Measurements from ENCODE around the gene ANKS1A. TPM values are rescaled to one million over a fixed set of nuclear protein-coding genes. Genes with fewer than 3 reads are reported as not detected.
"Not testable (repeated sequence)": the region's sequence is repeated elsewhere in the genome, so short reads cannot be mapped to it uniquely, and the experiment has no call there.

ANKS1A gene, protein sequence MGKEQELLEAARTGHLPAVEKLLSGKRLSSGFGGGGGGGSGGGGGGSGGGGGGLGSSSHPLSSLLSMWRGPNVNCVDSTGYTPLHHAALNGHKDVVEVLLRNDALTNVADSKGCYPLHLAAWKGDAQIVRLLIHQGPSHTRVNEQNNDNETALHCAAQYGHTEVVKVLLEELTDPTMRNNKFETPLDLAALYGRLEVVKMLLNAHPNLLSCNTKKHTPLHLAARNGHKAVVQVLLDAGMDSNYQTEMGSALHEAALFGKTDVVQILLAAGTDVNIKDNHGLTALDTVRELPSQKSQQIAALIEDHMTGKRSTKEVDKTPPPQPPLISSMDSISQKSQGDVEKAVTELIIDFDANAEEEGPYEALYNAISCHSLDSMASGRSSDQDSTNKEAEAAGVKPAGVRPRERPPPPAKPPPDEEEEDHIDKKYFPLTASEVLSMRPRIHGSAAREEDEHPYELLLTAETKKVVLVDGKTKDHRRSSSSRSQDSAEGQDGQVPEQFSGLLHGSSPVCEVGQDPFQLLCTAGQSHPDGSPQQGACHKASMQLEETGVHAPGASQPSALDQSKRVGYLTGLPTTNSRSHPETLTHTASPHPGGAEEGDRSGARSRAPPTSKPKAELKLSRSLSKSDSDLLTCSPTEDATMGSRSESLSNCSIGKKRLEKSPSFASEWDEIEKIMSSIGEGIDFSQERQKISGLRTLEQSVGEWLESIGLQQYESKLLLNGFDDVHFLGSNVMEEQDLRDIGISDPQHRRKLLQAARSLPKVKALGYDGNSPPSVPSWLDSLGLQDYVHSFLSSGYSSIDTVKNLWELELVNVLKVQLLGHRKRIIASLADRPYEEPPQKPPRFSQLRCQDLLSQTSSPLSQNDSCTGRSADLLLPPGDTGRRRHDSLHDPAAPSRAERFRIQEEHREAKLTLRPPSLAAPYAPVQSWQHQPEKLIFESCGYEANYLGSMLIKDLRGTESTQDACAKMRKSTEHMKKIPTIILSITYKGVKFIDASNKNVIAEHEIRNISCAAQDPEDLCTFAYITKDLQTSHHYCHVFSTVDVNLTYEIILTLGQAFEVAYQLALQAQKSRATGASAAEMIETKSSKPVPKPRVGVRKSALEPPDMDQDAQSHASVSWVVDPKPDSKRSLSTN
- 43.2 TPM for total RNA-seq

DNA sequence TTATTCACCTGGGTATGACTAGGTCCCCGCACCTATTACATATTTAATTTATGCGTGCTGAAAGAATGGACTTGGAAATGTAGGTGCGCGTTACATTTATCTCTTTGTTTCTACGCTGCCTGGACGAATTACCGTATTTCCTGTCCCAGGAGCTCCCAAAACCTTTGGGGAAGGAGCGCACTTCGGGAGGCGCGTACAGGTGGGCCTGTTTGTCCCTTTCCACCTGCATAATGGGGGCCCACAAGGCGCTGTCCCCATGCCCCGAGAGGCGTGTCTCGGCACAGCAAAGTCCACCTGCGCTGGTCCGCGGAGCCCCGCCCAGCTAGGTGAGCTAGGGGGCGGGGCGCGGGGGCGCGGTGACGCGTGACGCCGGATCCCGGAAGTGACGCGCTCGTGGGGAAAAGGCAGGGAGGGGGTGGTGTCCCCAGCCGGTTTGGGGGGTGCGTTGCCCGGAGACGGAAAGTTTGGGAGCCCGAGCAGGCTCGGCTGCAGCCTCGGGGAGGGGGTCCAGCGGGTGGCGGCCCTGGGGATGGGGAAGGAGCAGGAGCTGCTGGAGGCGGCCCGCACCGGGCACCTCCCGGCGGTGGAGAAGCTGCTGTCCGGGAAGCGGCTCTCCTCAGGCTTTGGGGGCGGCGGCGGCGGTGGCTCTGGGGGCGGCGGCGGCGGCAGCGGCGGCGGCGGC lies at the start of gene ANKS1A:
Gene ANKS1A, plus strand, starts transcription at position 382 of the 682 bp plus-strand sequence. Its CDS starts 148 bp downstream, at position 530.
- peak; percentile 87 for DNase-seq (ENCODE audit: low spot score)

DNA sequence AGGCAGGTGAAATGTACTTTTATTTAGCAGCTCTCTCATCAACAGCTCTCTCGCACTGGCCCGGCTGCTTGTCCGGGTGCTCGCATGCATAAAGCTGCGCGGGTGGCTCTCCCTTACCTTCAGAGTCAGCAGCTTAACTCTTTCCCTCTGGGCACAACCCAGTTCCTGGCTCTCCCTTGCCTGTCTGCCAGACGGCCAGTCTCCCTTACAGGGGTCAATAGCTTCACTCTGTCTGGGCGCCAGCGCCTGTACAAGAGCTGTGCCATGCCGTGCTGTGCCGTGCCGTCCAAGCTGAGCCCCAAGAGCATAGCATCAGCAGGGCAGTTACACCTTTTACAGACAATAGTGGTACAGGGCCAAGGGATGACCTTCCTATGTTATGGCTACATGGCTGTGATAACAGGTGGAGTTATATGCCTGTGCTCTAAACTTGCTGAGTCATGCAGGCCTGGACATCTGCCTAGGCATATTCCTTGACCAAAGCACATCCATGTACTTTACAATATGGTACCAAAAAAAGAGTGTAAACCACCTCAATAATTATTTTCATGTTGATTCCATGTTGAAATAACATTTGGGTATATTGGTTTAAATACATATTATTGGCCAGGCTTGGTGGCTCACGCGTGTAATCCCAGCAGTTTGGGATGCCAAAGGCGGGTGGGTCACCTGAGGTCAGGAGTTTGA lies 49.2 kb upstream of the ANKS1A start:
- DNase-seq (ENCODE audit: low spot score): no peak

DNA sequence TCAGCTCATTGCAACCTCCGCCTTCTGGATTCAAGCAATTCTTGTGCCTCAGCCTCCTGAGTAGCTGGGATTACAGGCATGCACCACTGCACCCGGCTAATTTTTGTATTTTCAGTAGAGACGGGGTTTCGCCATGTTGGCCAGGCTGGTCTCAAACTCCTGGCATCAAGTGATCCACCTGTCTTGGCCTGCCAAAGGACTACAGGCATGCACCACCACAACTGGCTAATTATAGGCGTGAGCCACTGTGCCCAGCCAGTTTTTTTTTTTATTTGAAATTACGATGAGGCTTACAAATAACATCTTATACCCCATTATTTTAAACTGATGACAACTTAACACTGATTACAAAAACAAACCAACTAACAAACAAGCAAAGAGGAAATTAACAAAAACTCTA lies 40.0 kb upstream of the ANKS1A start:
- not testable (repeated sequence) for DNase-seq (ENCODE audit: low spot score)

DNA sequence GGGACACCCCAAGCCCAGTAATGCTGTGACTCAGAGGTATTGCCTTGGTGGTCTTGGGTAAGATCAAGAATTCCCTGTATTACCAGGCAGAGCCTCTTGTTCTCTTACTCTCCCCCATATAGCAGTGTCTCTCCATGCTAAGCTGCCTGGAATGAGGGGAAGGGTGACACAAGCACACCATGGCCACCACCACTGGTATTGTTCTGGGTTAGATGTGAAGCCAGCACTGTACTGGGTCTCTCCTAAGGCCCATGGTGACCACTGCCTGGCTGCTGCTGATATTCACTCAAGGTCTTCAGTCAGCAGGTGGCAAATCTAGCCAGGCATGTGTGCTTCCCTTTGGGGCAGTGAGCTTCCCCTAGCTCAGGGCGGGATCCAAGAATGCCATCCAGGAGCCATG lies 37.7 kb upstream of the ANKS1A start:
- no peak for DNase-seq (ENCODE audit: low spot score)

DNA sequence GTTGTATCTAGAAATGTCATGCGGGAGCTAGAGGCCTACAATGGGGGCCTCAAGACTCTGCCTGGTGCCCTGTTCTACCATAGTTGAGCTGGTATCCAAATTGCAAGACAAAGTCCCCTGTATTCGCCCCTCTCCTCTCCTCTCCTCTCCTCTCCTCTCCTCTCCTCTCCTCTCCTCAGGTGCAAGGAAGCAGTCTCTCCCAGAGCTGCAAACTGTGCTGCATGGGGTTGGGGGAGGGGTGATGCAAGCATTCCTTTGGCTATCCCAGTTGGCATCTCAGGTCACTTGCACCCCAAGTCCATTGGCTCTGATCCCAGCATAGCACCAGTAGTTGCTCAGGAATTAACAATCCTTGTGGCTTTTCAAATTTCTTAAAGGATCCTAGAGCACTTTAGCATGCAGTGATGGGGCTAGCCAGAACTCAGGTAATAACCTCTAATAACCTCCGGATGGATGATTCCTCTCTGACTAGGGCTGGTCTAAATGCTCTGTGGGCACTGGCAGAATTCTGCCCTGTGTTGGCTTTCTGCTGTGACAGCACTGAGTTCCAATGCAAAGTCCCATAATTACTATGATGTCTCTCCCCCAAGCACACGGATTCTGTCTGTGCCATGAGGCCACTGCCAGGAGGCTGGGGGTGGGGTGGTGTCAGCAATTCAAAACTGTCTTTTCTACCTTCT lies 36.5 kb upstream of the ANKS1A start:
- no peak for DNase-seq (ENCODE audit: low spot score)

DNA sequence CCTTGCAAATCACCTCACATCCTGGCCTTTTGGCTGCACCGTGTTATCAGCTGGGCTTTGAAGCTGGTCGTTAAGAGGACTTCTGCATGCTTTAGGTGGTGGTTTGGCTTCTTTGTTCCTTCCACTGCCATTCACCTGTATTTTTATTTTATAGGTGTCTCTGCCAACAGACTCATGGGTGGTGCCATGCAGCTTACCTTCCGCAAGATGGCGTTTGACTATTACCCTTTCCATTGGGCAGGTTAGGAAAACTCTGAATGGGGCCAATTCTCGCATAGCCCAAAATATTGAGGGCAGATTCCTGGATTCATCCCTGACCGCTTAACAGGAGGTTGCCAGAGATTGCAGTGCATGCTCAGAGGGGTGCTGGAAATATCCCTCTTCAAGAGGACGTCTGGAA lies 33.6 kb upstream of the ANKS1A start:
- no peak for DNase-seq (ENCODE audit: low spot score)

DNA sequence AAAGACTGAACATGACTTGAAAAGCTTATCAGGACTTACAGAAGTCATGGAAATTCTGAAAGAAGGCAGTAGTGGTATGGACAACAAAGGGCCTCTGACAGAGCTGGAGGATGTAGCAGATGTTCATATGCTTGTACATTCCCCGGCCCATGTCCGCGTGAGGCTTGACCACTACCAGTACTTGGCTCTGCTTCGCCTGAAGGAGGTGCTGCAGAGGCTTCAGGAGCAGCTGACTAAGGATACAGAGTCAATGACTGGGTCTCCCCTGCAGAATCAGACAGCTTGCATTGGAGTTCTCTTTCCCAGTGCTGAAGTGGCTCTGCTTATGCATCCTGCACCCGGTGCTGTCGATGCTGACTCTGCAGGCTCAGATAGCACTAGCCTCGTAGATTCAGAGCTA lies 30.4 kb upstream of the ANKS1A start:
- DNase-seq (ENCODE audit: low spot score): no peak

DNA sequence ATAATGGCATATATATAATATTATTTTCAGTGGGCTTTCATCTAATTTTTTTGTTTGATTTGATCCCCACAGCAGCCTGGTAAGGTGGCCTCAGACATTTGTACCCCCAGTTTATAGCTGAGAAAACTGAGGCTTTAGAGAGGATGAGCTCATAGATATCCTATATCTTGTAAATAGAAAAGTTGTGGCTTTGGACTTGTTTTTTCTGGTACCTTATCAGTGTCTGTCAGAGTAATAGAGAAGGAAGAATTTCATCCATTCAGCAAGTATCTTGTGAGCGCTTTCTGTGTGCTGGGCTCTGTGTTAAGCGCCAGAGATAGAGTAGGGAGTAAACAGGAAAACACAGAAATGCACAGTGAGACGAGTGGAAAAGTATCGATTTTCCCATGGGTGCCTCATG lies 29.1 kb upstream of the ANKS1A start:
- DNase-seq (ENCODE audit: low spot score): no peak

DNA sequence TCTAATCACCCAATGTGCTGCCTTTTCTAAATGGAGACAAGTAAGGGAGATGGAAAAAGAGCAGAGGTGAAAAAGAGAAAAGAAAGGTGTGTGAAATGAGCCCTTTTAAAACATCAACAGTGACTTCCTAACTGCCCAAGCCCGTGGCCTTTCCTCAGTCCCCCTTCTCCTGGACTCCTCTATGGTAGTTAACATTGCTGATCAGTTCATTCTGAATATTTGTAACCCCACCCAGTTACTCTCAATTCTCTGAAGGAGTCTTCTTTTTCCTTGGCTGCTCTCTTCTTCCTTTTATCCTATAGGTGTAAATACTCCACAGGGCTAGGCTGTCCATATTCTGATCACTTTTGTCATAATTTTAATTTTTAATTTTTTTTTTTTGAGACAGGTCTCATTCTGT lies 28.3 kb upstream of the ANKS1A start:
- DNase-seq (ENCODE audit: low spot score): no peak

DNA sequence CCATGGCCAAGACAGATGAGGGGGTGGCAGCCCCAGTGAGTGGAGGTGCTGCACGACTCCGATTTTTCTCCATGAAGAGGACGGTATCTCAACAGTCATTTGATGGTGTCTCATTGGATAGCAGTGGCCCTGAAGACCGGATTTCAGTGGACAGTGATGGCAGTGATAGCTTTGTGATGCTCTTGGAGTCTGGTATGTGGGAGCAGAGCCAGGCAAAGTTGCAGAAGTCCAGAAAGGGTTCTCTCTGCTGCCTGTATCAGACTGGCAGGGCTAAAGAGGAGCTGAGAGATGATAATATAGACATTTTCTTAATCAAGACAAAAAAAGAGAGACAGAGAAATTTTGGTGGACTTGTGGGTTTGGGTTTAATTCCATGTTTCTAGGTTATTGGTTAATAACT lies 25.0 kb upstream of the ANKS1A start:
- no peak for DNase-seq (ENCODE audit: low spot score)

DNA sequence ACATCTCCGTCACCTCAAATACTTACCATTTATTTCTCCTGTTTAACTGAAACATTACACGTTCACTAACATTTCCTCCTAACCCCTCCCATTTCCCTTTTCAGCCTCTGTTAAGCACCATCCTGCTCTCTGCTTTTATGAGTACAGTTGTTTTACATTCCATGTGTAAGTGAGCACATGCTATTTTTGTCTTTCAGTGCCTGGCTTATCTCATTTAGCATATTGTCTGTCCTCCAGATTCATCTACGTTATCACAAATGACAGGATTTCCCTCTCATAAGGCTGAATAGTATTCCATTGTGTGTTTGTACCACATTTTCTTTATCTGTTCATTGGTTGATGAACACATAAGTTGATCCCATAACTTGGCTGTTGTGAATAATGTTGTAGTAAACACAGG lies 23.9 kb upstream of the ANKS1A start:
- no peak for DNase-seq (ENCODE audit: low spot score)

DNA sequence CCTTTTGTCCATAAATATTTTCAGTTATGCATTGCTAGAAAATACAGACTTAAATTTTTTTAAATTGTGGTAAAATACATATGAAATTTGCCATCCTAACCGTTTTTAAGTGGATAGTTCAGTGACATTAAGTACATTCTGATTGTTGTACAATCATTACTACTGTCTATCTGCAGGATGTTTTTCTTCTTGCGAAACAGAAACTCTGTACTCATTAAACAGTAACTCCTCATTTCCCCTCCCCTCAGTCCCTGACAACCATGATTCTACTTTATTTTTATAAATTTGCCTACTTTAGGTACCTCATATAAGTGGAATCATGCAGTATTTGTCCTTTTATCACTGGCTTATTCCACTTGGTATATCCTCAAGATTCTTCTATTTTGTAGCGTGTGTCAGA lies 22.5 kb upstream of the ANKS1A start:
- DNase-seq (ENCODE audit: low spot score): no peak

DNA sequence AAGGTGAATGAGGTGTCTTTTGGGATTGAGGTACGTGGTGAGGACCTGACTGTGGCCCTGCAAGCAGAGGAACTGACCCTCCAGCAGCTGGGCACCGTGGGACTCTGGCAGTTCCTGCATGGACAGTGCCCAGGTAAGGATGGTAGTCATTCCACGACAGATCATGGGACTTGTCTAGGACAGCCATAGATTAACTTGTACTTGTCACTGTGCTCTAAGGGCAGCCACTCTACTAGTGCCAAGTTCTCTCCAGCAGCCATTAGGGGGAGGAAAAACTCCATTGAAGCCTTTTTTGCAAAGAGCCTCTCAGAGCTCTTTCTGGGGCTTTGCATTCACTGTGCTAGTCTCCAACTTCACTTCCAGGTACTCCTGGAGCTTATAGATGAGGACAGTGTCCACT lies 21.6 kb upstream of the ANKS1A start:
- DNase-seq (ENCODE audit: low spot score): no peak

DNA sequence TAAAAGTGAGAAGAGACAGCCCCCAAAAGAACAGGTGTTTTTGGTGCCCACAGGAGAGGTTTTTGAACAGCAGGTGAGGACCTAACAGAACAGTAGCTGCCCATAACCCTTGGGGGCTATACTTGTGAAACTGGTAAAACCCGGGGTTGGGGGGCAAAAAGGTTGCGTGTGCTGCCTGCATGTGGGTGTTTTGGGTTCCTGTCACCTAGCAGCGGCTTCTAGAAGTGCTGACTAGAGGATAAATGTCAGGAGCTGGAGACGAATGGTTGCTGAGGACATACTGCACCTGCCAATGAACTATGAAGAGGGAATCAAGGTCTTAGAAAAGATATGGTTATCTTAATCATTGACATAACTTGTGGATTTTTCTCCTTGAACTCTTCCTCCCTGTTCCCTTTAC lies 17.2 kb upstream of the ANKS1A start:
- no peak for DNase-seq (ENCODE audit: low spot score)

DNA sequence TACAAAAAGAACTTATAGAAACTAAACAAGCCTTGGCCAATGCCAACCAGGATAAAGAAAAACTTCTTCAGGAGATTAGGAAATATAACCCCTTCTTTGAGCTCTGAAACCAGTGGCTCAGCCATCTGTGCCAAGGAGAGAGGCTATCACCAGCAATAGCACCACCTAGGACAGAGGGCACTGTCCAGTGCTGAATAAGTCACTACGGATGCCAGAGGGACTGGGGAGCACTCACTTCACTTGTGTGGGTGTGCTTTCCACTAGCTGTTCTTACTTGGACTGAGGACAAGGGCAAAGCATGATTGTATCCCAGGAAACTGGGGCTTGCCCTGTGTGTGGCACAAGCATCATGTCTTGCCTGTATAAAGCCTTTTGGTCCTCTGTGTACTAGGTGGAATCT lies 16.7 kb upstream of the ANKS1A start:
- no peak for DNase-seq (ENCODE audit: low spot score)

DNA sequence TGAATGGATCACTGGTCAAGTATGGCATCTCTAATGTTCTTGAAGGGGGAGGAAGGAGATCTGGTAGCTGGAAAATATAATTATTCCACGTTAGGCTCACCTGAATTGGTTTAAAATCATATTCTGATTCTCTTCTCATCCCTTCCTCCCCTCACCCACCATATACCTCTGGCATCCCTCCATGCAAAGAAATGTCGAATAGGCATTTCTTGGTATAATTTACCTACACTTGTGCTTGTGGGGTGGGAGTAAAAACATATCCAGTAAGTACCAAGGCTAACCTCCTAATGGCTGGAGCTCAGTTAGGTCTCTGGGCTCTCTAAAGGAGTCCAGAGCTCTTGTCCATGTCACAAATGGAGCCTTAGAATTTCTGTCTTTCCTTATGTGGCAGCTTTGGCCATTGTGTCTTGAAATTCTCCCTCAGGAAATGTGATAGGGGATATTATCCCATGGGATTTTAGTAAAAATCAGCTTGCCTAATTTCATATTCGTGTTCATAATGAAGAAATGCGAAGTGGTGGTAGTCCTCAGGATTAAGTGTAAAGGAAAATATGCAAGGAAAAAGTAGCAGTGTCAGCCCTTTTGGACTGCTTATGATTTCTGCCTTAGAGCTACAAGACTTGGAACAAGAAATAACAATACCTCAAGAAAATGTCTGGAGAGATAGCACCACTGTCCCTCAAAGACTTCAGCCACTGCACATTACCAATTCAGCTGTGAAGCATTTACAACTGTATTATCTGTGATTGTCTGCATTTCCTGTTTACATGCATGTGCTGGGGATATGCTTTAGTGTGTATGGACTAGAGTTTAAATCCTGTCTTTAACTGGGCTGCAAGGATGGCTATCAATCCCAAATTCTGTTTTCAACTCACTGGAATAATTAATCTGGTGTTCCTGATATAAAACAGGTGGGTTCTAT lies 13.5 kb upstream of the ANKS1A start:
- DNase-seq (ENCODE audit: low spot score): no peak

DNA sequence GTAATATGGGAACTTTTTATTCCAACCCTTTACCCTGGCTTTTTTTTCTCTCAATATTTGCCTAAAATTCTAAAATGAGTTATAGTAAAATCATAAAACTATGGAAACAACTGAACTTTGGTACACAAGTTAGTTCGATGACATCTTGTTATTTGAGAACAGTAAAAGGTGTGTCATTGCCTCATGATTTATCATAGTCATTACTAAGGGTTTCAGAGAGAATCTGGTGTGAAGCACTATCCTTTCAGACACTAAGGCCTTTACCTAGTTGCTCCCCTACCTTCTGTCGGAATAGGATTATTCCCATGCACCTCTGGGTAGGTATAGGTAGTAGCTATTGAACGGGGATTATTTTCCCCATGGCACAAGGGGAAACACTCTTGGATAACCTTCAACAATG lies 12.6 kb upstream of the ANKS1A start:
- DNase-seq (ENCODE audit: low spot score): no peak

DNA sequence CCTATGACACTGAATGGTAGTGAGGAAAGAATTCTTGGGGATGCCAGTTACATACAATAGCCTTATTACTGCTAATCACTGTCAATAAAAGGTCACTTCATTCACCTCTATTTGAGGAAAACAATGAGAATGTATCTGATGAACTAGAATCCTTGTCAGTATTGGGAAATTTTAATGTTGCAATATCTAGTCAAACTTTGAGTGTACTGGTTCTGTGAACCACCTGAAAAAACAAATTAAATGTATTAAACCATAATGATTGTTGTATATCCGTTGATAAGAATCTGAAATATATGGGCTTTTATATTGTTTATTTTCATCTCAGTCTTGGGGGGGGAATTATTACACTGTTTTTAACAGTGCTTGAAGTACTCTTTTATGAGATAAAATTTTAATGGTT lies 11.8 kb upstream of the ANKS1A start:
- DNase-seq (ENCODE audit: low spot score): no peak

DNA sequence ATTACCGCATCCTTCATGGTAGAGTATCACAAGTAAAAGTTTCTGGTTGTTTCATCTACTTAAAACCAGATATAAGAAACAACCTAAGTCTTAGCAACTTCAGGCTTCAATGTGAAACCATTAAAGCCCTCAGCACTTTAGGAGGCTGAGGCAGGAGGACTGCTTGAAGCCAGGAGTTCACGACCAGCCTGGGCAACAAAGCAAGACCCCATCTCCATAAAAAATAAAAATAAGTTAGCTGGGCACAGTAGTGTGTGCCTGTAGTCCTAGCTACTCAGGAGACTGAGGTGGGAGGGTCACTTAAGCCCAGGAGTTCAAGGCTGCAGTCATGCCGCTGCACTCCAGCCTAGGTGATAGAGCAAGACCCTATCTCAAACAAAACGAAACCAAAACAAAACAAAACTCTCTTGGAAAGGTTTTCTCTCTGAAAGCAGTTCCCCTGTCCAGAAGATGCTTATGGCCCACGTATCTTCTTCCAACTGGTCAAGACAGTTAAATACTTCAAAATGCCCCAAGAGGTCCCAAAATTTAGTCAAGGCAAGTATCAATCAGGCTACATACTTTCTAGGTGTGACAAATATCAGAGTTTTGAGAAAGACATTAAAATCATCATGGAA lies 11.1 kb upstream of the ANKS1A start:
- no peak for DNase-seq (ENCODE audit: low spot score)
